ENCODE results near the gene ZDHHC22. TPM values are rescaled to one million over a fixed set of nuclear protein-coding genes. Genes with fewer than 3 reads are reported as not detected.

The ZDHHC22 gene
- polyA plus RNA-seq, 1 of the 3 experiments (the other 2 are of a cell fraction), result not detected

- no peaks in the 10 kb centered on the region for H4K20me1 ChIP-seq (ENCODE audit: insufficient read depth)
- peak within 1 kb of the TSS; percentile 88 to 90 for H3K27ac ChIP-seq (ENCODE audit: low read depth in 2 of 2, low read length in 1 of 2)
- peaks cover 11 to 16% of the 10 kb centered on the region in 2 experiments for H3K4me1 ChIP-seq (ENCODE audit: control insufficient read depth in 1 of 2, insufficient read depth in 2 of 2, low read depth in 1 of 2, low read length in 1 of 2)
- CTCF ChIA-PET, result interaction anchor here (0.7 to 17.4 kb wide), 14 partner anchors 14 to 388 kb away, joined by 3 to 309 read pairs (median 6); no protein-coding TSS in a partner anchor
- peak; percentile 98 for DNase-seq
- peaks cover 50% of the 10 kb centered on the region for H3K79me2 ChIP-seq (ENCODE audit: insufficient read depth)
- peak within 1 kb of the TSS; percentile 64 to 94 for H3K4me3 ChIP-seq (ENCODE audit: low read depth in 2 of 2, low read length in 1 of 2)
- no peaks in the 10 kb centered on the region for H3K9me3 ChIP-seq
- peak within 1 kb of the TSS; percentile 89 for H3K4me2 ChIP-seq
- H3K9me2 ChIP-seq, result no peaks in the 10 kb centered on the region
- POLR2A ChIA-PET, result interaction anchor here (0.6 to 0.9 kb wide), 3 partner anchors 17 to 249 kb away, joined by 3 read pairs; no protein-coding TSS in a partner anchor
- no peaks in the 10 kb centered on the region for H3K36me3 ChIP-seq (replicated peaks in 1 of 2; ENCODE audit: control insufficient read depth in 1 of 2, insufficient read depth in 2 of 2, low read length in 1 of 2)
- peak within 1 kb of the TSS; percentile 92 for H2AFZ ChIP-seq (ENCODE audit: low read depth)
- H3F3A ChIP-seq (replicated peaks; ENCODE audit: insufficient read depth), result peaks cover 21% of the 10 kb centered on the region
- H3K9ac ChIP-seq, result peak within 1 kb of the TSS; percentile 94
- under 1% methylated on average over 41 of the region's 87 CpGs for WGBS (ENCODE audit: low lambda C conversion rate)
- H3K27me3 ChIP-seq (ENCODE audit: insufficient read depth), result no peaks in the 10 kb centered on the region
- TF ChIP-seq GABPA (IDR thresholded peaks at IDR 0.05; ENCODE audit: low read depth) (peak; percentile 83), ELF1 (IDR thresholded peaks at IDR 0.05) (peak; percentile 82), FOXJ3 (CRISPR knock-in tag; IDR thresholded peaks at IDR 0.05) (0 out of 2 replicates have a peak, but pooled peaks have one; percentile 31), TAF1 (IDR thresholded peaks at IDR 0.05; ENCODE audit: borderline replicate concordance, low read depth, low read length) (peak; percentile 61), PBX3 (IDR thresholded peaks at IDR 0.05) (peak; percentile 30; the same call in 1 of the 2 replicates), SIN3A (IDR thresholded peaks at IDR 0.05; ENCODE audit: borderline replicate concordance, low read depth, low read length) (peak; percentile 87; the same call in 1 of the 2 replicates), CTCF (IDR thresholded peaks at IDR 0.05) (no peak), EP300 (IDR thresholded peaks at IDR 0.05; ENCODE audit: borderline replicate concordance in 1 of 2, low read depth in 1 of 2, low read length in 1 of 2) (peak; percentile 43 to 67; a peak in 3 of 4 replicates), EZH2phosphoT487 (IDR thresholded peaks at IDR 0.05; ENCODE audit: borderline replicate concordance, low read depth) (no peak), NRF1 (IDR thresholded peaks at IDR 0.05; ENCODE audit: low read depth, low read length) (peak; percentile 94), YY1 (IDR thresholded peaks at IDR 0.05; ENCODE audit: low read depth) (peak; percentile 95), GATA2 (CRISPR knock-in tag; IDR thresholded peaks at IDR 0.05) (no peak), RXRA (IDR thresholded peaks at IDR 0.05; ENCODE audit: borderline replicate concordance, low read depth) (no peak), RCOR1 (IDR thresholded peaks at IDR 0.05; ENCODE audit: low read length) (no peak), SMC3 (IDR thresholded peaks at IDR 0.05; ENCODE audit: low read depth, low read length) (no peak), MXI1 (IDR thresholded peaks at IDR 0.05; ENCODE audit: low read depth, low read length) (peak; percentile 88), TEAD4 (IDR thresholded peaks at IDR 0.05; ENCODE audit: borderline replicate concordance, insufficient read depth) (0 out of 2 replicates have a peak, but pooled peaks have one; percentile 40), CHD2 (IDR thresholded peaks at IDR 0.05; ENCODE audit: low read length, partially characterized antibody) (peak; percentile 94), MEF2A (IDR thresholded peaks at IDR 0.05; ENCODE audit: borderline replicate concordance, low read depth) (no peak), POLR2AphosphoS5 (IDR thresholded peaks at IDR 0.05; ENCODE audit: low read depth, low read length) (peak; percentile 57; the same call in 1 of the 2 replicates), JUND (IDR thresholded peaks at IDR 0.05) (no peak), FOXM1 (IDR thresholded peaks at IDR 0.05; ENCODE audit: low read depth) (no peak), NFIC (IDR thresholded peaks at IDR 0.05; ENCODE audit: borderline replicate concordance) (peak; percentile 73; the same call in 1 of the 2 replicates), ZBTB33 (IDR thresholded peaks at IDR 0.05; ENCODE audit: borderline replicate concordance, low read depth) (no peak), MAX (IDR thresholded peaks at IDR 0.05; ENCODE audit: low read depth) (peak; percentile 83), RFX5 (IDR thresholded peaks at IDR 0.05; ENCODE audit: low read length) (peak; percentile 59; the same call in 1 of the 2 replicates)
Measured at GRCh38 chr14:77097700-77098528, 43.7 kb downstream of the ZDHHC22 start, which contains the start of gene CIPC. CIPC (plus strand) TSS chr14:77098258; CDS start chr14:77105709, 7,451 bp downstream.

All from SK-N-SH (cell line).